CD4-positive, alpha-beta T cell treated with Interleukin-4 for 4 hours (primary cell): ENCODE results near the gene SLC25A42.
"Not testable (repeated sequence)": the region's sequence is repeated elsewhere in the genome, so short reads cannot be mapped to it uniquely, and the experiment has no call there.

Experiments
- DNase-seq: peaks from one replicate; pipeline ENCODE4 v3.0.0-alpha.2; 2020

SLC25A42 gene

GRCh38 chr19:19071897-19072296 lies 8.1 kb downstream of the SLC25A42 start:
- DNase-seq, result no peak

- DNase-seq, result no peak
Measured at GRCh38 chr19:19074196-19074882, 10.5 kb downstream of the SLC25A42 start.

GRCh38 chr19:19075126-19075525 lies 11.3 kb downstream of the SLC25A42 start:
- DNase-seq, result no peak

GRCh38 chr19:19076476-19076875 lies 12.7 kb downstream of the SLC25A42 start:
- no peak for DNase-seq

- no peak for DNase-seq
Measured at GRCh38 chr19:19077103-19077502, 13.3 kb downstream of the SLC25A42 start.

GRCh38 chr19:19078801-19079200 lies 15.0 kb downstream of the SLC25A42 start:
- no peak for DNase-seq

GRCh38 chr19:19079571-19079970 lies 15.8 kb downstream of the SLC25A42 start:
- DNase-seq, result no peak

- DNase-seq, result no peak
Measured at GRCh38 chr19:19081642-19082151, 17.9 kb downstream of the SLC25A42 start.

- no peak for DNase-seq
Measured at GRCh38 chr19:19083413-19084178, 19.8 kb downstream of the SLC25A42 start.

- DNase-seq, result no peak
Measured at GRCh38 chr19:19087676-19088075, 23.9 kb downstream of the SLC25A42 start.

GRCh38 chr19:19094513-19094912 lies 30.7 kb downstream of the SLC25A42 start:
- DNase-seq, result no peak

GRCh38 chr19:19095691-19096090 lies 31.9 kb downstream of the SLC25A42 start:
- no peak for DNase-seq

- DNase-seq, result no peak
Measured at GRCh38 chr19:19096641-19097627, 33.1 kb downstream of the SLC25A42 start.

- no peak for DNase-seq
Measured at GRCh38 chr19:19098084-19098702, 34.4 kb downstream of the SLC25A42 start.

GRCh38 chr19:19098703-19099632 lies 35.2 kb downstream of the SLC25A42 start:
- no peak for DNase-seq

GRCh38 chr19:19101540-19101939 lies 37.7 kb downstream of the SLC25A42 start:
- no peak for DNase-seq

- DNase-seq, result not testable (repeated sequence)
Measured at GRCh38 chr19:19102566-19102965, 38.8 kb downstream of the SLC25A42 start.

- DNase-seq, result no peak
Measured at GRCh38 chr19:19103167-19103566, 39.4 kb downstream of the SLC25A42 start.

- DNase-seq, result no peak
Measured at GRCh38 chr19:19105365-19106055, 41.7 kb downstream of the SLC25A42 start.

- no peak for DNase-seq
Measured at GRCh38 chr19:19106056-19106551, 42.3 kb downstream of the SLC25A42 start.
